Measurements from ENCODE around the gene MPND. TPM values are rescaled to one million over a fixed set of nuclear protein-coding genes. Genes with fewer than 3 reads are reported as not detected.

Gene MPND
- total RNA-seq, 6 experiments from 2014 or later: 11.7 to 15.0 (median 12.1) TPM

DNA sequence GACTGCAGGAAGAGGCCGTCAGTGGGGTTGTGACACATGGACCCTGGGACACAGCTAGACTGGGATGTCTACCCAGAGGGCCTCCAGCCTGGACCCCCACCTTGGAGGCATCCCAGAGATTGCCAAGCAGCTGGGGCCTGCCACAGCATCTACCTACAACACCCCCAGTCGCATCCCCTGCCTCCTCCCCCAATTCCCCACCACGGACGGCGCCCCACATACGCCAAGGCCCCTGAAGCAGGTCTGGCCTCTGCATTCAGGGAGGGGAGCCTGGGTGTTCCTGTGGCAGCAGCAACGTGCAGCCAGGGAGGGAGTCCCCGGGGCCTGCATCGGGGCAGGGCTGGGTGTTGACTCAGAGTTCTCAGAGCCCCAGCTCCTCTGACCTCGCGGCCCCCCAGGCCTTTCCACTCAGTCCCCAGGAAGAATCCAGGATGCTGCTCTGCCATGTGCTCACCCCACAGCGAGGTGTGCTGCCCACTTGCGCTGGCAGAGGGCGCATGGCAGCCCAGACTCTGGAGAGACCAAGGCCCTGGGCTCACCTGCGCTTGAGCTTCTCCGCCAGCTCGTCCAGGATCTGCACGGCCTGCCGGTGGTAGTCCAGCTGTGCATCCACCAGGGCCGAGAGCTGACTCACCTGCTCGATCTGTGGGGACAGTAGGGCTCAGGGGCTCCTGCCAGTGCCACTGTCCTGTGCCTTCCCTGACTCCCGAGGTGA lies 19.6 kb downstream of the MPND start:
- Mint-ChIP-seq H3K27ac (no peak overlapping the region), H3K9me3 (no peaks in the 10 kb centered on the region), H3K27me3 (ENCODE audit: insufficient read depth) (peaks cover 6% of the 10 kb centered on the region), H3K36me3 (ENCODE audit: low read depth) (no peaks in the 10 kb centered on the region), H3K4me1 (ENCODE audit: low read depth) (no peaks in the 10 kb centered on the region), H3K4me3 (no peak overlapping the region)
- no peak for DNase-seq
- TF ChIP-seq, protein P1, sequence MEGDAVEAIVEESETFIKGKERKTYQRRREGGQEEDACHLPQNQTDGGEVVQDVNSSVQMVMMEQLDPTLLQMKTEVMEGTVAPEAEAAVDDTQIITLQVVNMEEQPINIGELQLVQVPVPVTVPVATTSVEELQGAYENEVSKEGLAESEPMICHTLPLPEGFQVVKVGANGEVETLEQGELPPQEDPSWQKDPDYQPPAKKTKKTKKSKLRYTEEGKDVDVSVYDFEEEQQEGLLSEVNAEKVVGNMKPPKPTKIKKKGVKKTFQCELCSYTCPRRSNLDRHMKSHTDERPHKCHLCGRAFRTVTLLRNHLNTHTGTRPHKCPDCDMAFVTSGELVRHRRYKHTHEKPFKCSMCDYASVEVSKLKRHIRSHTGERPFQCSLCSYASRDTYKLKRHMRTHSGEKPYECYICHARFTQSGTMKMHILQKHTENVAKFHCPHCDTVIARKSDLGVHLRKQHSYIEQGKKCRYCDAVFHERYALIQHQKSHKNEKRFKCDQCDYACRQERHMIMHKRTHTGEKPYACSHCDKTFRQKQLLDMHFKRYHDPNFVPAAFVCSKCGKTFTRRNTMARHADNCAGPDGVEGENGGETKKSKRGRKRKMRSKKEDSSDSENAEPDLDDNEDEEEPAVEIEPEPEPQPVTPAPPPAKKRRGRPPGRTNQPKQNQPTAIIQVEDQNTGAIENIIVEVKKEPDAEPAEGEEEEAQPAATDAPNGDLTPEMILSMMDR (IDR thresholded peaks at IDR 0.05): peak; percentile 58

DNA sequence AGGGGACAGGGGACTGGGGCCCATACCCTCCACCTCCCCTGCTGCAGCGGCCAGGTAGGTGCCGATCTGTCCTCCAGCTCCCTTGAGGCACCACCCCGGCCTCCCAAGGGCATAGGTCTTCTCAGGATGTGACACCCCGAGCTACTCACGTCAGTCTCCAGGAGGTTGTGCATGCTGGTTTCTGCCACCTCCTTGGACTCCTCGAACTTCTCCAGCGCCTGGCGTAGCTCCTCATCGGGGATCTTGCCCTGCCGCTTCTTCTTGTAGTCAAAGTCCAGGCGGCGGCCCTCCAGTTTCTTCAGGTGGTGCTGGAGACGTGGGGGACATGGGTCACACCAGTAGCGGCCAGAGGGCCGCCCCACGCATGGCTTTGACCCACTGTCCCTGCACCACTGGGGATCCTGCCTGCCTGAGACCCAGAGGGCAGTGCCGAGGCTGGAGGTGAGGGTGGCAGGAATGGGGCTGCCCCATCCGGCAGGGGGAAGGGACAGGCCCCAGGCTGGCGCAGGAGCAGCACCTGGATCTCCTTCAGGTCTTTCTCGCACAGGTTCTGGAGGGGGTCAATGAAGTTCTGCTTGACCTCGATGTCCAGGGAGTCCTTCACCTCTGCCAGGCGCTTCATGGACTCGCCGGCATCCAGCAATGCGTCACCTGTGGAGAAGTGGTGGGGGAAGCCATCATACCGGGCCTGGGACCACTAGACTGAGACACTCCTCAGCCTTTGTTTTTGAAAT lies 20.4 kb downstream of the MPND start:
- TF ChIP-seq, protein P1 (IDR thresholded peaks at IDR 0.05): no peak
- Mint-ChIP-seq H3K9me3 (no peaks in the 10 kb centered on the region), H3K27ac (no peak overlapping the region), H3K27me3 (ENCODE audit: insufficient read depth) (peaks cover 7% of the 10 kb centered on the region), H3K4me1 (ENCODE audit: low read depth) (no peaks in the 10 kb centered on the region), H3K36me3 (ENCODE audit: low read depth) (no peaks in the 10 kb centered on the region), H3K4me3 (no peak overlapping the region)
- DNase-seq: no peak

- Mint-ChIP-seq H3K27ac (no peak overlapping the region), H3K9me3 (no peaks in the 10 kb centered on the region), H3K36me3 (ENCODE audit: low read depth) (no peaks in the 10 kb centered on the region), H3K4me1 (ENCODE audit: low read depth) (no peaks in the 10 kb centered on the region), H3K4me3 (no peak overlapping the region), H3K27me3 (ENCODE audit: insufficient read depth) (peaks cover 7% of the 10 kb centered on the region)
- DNase-seq: no peak
- TF ChIP-seq, protein P1 (IDR thresholded peaks at IDR 0.05): no peak
These were observed 22.0 kb downstream of the MPND start for GRCh38 chr19:4365341-4365740.

GRCh38 chr19:4365791-4366665 lies 22.7 kb downstream of the MPND start:
- no peak for DNase-seq
- TF ChIP-seq, protein P1 (IDR thresholded peaks at IDR 0.05): no peak
- no peak overlapping the region for H3K4me3 Mint-ChIP-seq
- H3K9me3 Mint-ChIP-seq: no peaks in the 10 kb centered on the region
- no peaks in the 10 kb centered on the region for H3K4me1 Mint-ChIP-seq (ENCODE audit: low read depth)
- H3K27me3 Mint-ChIP-seq (ENCODE audit: insufficient read depth): peaks cover 7% of the 10 kb centered on the region
- no peaks in the 10 kb centered on the region for H3K36me3 Mint-ChIP-seq (ENCODE audit: low read depth)
- no peak overlapping the region for H3K27ac Mint-ChIP-seq

DNA sequence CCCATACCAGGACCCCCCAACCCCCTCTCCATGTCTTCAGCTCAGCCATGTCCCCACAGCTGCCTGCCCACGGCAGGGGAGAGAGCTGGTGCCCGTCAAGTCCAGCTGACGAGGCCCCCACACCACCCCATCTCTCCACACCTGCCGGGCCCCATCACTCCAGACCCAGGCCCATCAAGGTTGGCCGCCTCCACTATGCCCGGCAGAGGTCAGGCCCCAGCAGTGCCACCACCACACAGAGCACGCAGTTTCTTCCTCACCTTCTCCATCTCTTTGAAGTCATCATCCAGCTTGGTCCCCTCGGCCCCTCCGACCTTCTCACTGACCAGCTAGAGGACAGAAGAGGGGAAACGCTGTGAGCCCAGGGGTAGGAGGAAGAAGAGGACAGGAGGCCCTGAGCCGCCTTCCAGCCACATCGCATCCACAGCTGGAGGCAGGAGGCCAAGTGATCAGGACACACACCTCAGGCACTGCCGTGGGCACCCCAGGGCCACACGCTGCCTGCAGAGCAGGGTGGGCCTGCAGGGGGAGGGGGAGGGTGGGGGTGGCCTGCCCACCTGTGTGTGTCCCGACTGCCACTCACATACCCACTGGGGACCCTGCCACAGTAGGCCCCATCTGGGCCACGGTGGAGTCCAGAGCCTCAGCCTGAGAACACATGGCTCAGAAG lies 23.4 kb downstream of the MPND start:
- Mint-ChIP-seq H3K4me3 (no peak overlapping the region), H3K36me3 (ENCODE audit: low read depth) (no peaks in the 10 kb centered on the region), H3K4me1 (ENCODE audit: low read depth) (no peaks in the 10 kb centered on the region), H3K27ac (no peak overlapping the region), H3K9me3 (no peaks in the 10 kb centered on the region), H3K27me3 (ENCODE audit: insufficient read depth) (peaks cover 7% of the 10 kb centered on the region)
- no peak for DNase-seq
- TF ChIP-seq, protein P1 (IDR thresholded peaks at IDR 0.05): no peak
